IPS DF 19.7 (cell line): ENCODE measurements around the gene SSTR5.

Source experiments
- DNase-seq: peaks from one replicate; pipeline ENCODE4 v3.0.0-alpha.2; 2013; ENCODE audit warnings: low read depth, low spot score

The SSTR5 gene

GRCh38 chr16:1122398-1122765, 49.8 kb downstream of the SSTR5 start:
- DNase-seq: no peak

GRCh38 chr16:1123525-1124230, 51.1 kb downstream of the SSTR5 start:
- DNase-seq: no peak

DNA sequence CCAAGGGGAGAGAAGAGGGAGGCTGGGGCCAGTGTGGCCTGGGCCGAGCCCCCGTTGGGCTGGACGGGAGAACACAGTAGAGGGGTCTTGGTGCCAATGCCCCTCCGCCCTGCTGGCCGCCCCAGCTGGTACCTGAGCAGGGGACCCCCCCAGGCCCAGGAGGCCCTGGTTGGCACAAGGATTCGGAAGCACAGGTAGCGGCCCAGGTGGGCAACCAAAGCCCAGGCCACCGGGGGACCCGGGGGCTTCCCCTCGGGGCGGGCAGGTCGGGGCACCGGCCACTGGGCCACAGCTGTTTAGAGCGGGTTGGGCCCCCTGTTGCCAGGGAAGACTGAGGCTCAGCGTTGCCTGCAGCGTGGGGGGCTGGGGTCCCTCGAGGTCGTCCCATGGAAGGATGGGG, 51.7 kb downstream of the SSTR5 start:
- no peak for DNase-seq

- no peak for DNase-seq
Observed at GRCh38 chr16:1124795-1125194, 52.2 kb downstream of the SSTR5 start.

GRCh38 chr16:1125471-1125870, 52.9 kb downstream of the SSTR5 start:
- DNase-seq: no peak

- no peak for DNase-seq
Observed at GRCh38 chr16:1126044-1126443, 53.5 kb downstream of the SSTR5 start.

DNA sequence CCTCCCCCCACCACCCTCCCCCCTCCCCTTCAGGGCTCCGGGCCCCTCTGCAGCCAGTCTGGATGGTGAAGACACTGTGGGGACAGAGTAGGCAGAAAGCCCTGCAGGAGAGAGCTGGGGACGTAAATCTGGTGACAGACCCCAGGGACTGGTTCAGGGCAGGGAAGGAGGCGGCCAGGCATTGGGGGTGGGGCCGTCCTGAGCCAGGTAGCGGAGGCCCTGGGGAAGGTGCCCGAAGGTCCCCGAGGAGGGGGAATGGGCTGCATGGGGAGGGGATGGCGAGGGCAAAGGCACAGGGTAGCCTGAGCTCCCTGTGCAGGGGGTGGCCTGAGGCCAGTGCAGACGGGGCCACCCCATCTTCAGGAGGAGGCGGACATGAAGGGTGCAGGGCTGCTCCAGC, 54.0 kb downstream of the SSTR5 start:
- DNase-seq: no peak

- no peak for DNase-seq
Observed at GRCh38 chr16:1127101-1127500, 54.6 kb downstream of the SSTR5 start.

GRCh38 chr16:1127971-1128715, 55.6 kb downstream of the SSTR5 start:
- DNase-seq: no peak

- DNase-seq: no peak
Observed at GRCh38 chr16:1129106-1129960, 56.8 kb downstream of the SSTR5 start.

- DNase-seq: no peak
Observed at GRCh38 chr16:1130382-1130781, 57.8 kb downstream of the SSTR5 start.
